Tibial nerve (tissue), 3 donors: Measurements from ENCODE around the gene CHI3L2.

ENCODE experiments used
- CTCF ChIP-seq, 5 experiments: fragments of 200-600 bp in 3 of 5; fragments of 450-650 bp in 2 of 5; sonication (generic) in 3 of 5; IDR thresholded peaks; one replicate each; pipeline ENCODE4 v1.5.1; 2016 to 2019; ENCODE audit warnings: antibody characterized with exemption in 5 of 5, mild to moderate bottlenecking in 3 of 5, moderate library complexity in 2 of 5
- POLR2A ChIP-seq, 2 donors: fragments of 450-650 bp; IDR thresholded peaks; one replicate each; pipeline ENCODE4 v1.6.1; 2017; ENCODE audit warnings: antibody characterized with exemption in 2 of 2, mild to moderate bottlenecking in 2 of 2, moderate library complexity in 2 of 2

DNA sequence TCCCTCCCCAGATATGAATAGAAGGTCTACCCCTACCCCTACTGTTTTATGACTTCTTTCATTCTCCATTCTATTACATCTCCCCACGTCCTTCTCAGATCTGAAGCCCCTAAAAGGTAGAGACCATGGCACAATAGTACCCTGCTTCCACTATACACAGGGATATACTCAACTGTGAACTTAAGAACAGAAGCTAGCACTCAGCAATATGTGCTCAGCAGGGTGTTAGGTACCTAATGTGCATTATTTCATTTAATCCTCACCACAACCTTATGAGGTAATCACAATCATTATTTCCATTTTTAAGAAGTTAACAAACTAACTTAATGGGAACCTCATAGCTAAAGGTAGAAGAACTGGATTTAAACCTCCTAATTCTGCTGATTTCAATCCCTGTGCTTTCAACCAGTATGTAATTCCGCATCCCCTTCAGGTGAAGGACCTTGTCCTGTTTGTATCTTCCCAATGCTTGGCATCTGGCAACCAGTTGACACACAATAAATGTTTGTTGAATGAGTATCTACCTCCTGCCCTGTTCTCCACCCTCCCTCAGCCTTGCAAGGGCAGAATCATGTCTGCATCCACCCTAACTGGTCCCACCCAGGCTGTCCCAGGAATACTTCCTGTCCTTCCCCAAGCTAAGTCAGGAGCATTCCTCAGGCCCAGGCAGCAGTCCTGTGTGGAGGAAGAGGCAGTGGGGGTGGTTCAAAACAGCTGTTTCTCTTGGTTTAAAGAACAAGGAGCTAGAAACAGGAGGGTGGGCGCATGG is 33.6 kb upstream of the CHI3L2 start:
- TF ChIP-seq POLR2A (IDR thresholded peaks at IDR 0.05) = no peak
- no peak for TF ChIP-seq CTCF (IDR thresholded peaks at IDR 0.05)
